GM12873 (cell line): ENCODE results near the gene MSRB3.

ENCODE experiments used
- CTCF ChIP-seq: IDR thresholded peaks from 2 replicates; pipeline ENCODE4 v1.5.1; 2012; ENCODE audit warnings: low read depth, mild to moderate bottlenecking, moderate library complexity, low read length, control low read depth; ENCODE audit not compliant: insufficient read depth; ENCODE audit errors: missing control alignments

Gene MSRB3

GRCh38 chr12:65252515-65252914, 26.0 kb upstream of the MSRB3 start:
- TF ChIP-seq CTCF, result no peak

- no peak for TF ChIP-seq CTCF
Measured at GRCh38 chr12:65257986-65258385, 20.5 kb upstream of the MSRB3 start.

- no peak for TF ChIP-seq CTCF
Measured at GRCh38 chr12:65259501-65259900, 19.0 kb upstream of the MSRB3 start.

- TF ChIP-seq CTCF, result no peak
Measured at GRCh38 chr12:65263777-65264176, 14.7 kb upstream of the MSRB3 start.

GRCh38 chr12:65266408-65266807, 12.1 kb upstream of the MSRB3 start:
- TF ChIP-seq CTCF, result no peak

- TF ChIP-seq CTCF, result no peak
Measured at GRCh38 chr12:65269603-65270002, 8.9 kb upstream of the MSRB3 start.

GRCh38 chr12:65274602-65275272, 3.7 kb upstream of the MSRB3 start:
- no peak for TF ChIP-seq CTCF
